Thoracic aorta (tissue), 2 donors: ENCODE measurements around the gene PRR20A. TPM values are rescaled to one million over a fixed set of nuclear protein-coding genes. Genes with fewer than 3 reads are reported as not detected.
"Not testable (repeated sequence)": the region's sequence is repeated elsewhere in the genome, so short reads cannot be mapped to it uniquely, and the experiment has no call there.

Experiments used
- ATAC-seq: fragments of 150-250 bp; one replicate; pipeline ENCODE4 v1.8.0; 2017; ENCODE audit warnings: low read depth; ENCODE audit not compliant: insufficient number of reproducible peaks, low FRiP score
- DNase-seq: peaks from one replicate; pipeline ENCODE4 v3.0.0-alpha.2; 2020; ENCODE audit warnings: low spot score
- H3K27ac ChIP-seq, 2 donors: fragments of 200-600 bp; sonication (generic); 1 replicate in 1 of 2; 2 replicates in 1 of 2; pipeline ENCODE4 v1.5.1; 2016; ENCODE audit warnings: mild to moderate bottlenecking in 2 of 2, moderate library complexity in 2 of 2
- H3K27me3 ChIP-seq: fragments of 200-600 bp; sonication (generic); replicated peaks from 2 replicates; pipeline ENCODE4 v1.6.0; 2016; ENCODE audit warnings: mild to moderate bottlenecking; ENCODE audit not compliant: insufficient read depth
- H3K36me3 ChIP-seq: fragments of 200-600 bp; sonication (generic); one replicate; pipeline ENCODE4 v1.5.1; 2016
- H3K4me1 ChIP-seq, 2 donors: fragments of 200-600 bp; sonication (generic); 1 replicate in 1 of 2; 2 replicates in 1 of 2; pipeline versions ENCODE4 v1.5.1 to v1.6.0; 2016; ENCODE audit warnings: low read depth in 2 of 2, mild to moderate bottlenecking in 1 of 2; ENCODE audit not compliant: control insufficient read depth in 1 of 2
- H3K4me3 ChIP-seq: fragments of 200-600 bp; sonication (generic); 2 replicates; pipeline ENCODE4 v1.5.1; 2016; ENCODE audit warnings: mild to moderate bottlenecking
- H3K9me3 ChIP-seq: fragments of 200-600 bp; sonication (generic); 2 replicates; pipeline ENCODE4 v1.5.1; 2016
- CTCF ChIP-seq: fragments of 200-600 bp; sonication (generic); IDR thresholded peaks from one replicate; pipeline ENCODE4 v1.5.1; 2019; ENCODE audit warnings: antibody characterized with exemption
- total RNA-seq, 2 donors: library from RNA; depleted of rRNA; stranded (reverse); fragments of >200 nt; gene quantifications; one replicate each; pipeline versions ENCODE4 v1.1.0 to v1.2.3, GENCODE V29; 2016

Gene PRR20A
- total RNA-seq: not detected

- not testable (repeated sequence) for H3K27ac ChIP-seq, ATAC-seq, H3K4me1 ChIP-seq, DNase-seq, H3K4me3 ChIP-seq, H3K36me3 ChIP-seq, H3K9me3 ChIP-seq, H3K27me3 ChIP-seq
Observed at GRCh38 chr13:57140235-57140968, at the start of gene PRR20A. Gene PRR20A, plus strand, starts transcription at chr13:57140918. Its CDS starts 387 bp downstream, at chr13:57141305.

GRCh38 chr13:57114945-57115344 is 25.8 kb upstream of the PRR20A start:
- Histone ChIP-seq H3K9me3 (no peaks in the 10 kb centered on the region), H3K27ac (no peak overlapping the region), H3K4me3 (no peak overlapping the region), H3K36me3 (no peaks in the 10 kb centered on the region), H3K27me3 (no peaks in the 10 kb centered on the region), H3K4me1 (peaks cover 4 to 10% of the 10 kb centered on the region in 2 donors)
- no peak for TF ChIP-seq CTCF
- DNase-seq (no peak), ATAC-seq (no peak)

- Histone ChIP-seq H3K36me3 (no peaks in the 10 kb centered on the region), H3K4me3 (no peak overlapping the region), H3K4me1 (peaks cover 4 to 30% of the 10 kb centered on the region in 2 donors), H3K9me3 (no peaks in the 10 kb centered on the region), H3K27ac (peak overlapping the region; percentile 43 to 51), H3K27me3 (no peaks in the 10 kb centered on the region)
- DNase-seq: peak; percentile 20
- TF ChIP-seq CTCF: no peak
- peak; percentile 98 for ATAC-seq
Observed at GRCh38 chr13:57123681-57124080, 17.0 kb upstream of the PRR20A start.

- DNase-seq: no peak
- no peak for ATAC-seq
- no peak for TF ChIP-seq CTCF
Observed at GRCh38 chr13:57128909-57129308, 11.8 kb upstream of the PRR20A start.

GRCh38 chr13:57136093-57136492 is 4.6 kb upstream of the PRR20A start:
- no peaks in the 10 kb centered on the region for H3K27me3 ChIP-seq
- TF ChIP-seq CTCF: no peak
- H3K9me3 ChIP-seq: no peaks in the 10 kb centered on the region
- no peak overlapping the region for H3K4me3 ChIP-seq
- no peaks in the 10 kb centered on the region for H3K4me1 ChIP-seq
- ATAC-seq: no peak
- no peak overlapping the region for H3K27ac ChIP-seq
- DNase-seq: no peak
- no peaks in the 10 kb centered on the region for H3K36me3 ChIP-seq

More at GRCh38 chr13:57128909-57129308, 11.8 kb upstream of the PRR20A start:
- Histone ChIP-seq H3K27ac (no peak overlapping the region), H3K9me3 (no peaks in the 10 kb centered on the region), H3K36me3 (no peaks in the 10 kb centered on the region), H3K27me3 (no peaks in the 10 kb centered on the region), H3K4me1 (peaks cover 0 to 6% of the 10 kb centered on the region in 2 donors), H3K4me3 (no peak overlapping the region)

GRCh38 chr13:57137585-57137984 is 3.1 kb upstream of the PRR20A start:
- ATAC-seq: no peak
- Histone ChIP-seq H3K4me1 (no peaks in the 10 kb centered on the region), H3K27ac (no peak overlapping the region), H3K36me3 (no peaks in the 10 kb centered on the region), H3K4me3 (no peak overlapping the region), H3K9me3 (no peaks in the 10 kb centered on the region), H3K27me3 (no peaks in the 10 kb centered on the region)
- TF ChIP-seq CTCF: no peak
- no peak for DNase-seq
